ENCODE data around the gene LMX1B. TPM values are rescaled to one million over a fixed set of nuclear protein-coding genes. Genes with fewer than 3 reads are reported as not detected.
A peak's percentile ranks its signal among the peaks of the same experiment; 100 is the strongest.

LMX1B gene
- total RNA-seq, 2 donors from 2014 or later: 0.74 to 1.3 TPM

- DNase-seq (ENCODE audit: low spot score): no peak
- Histone ChIP-seq H3K27me3 (peaks cover 0 to 3% of the 10 kb centered on the region in 2 donors), H3K4me1 (peaks cover 0 to 14% of the 10 kb centered on the region in 2 donors), H3K4me3 (no peak overlapping the region), H3K27ac (peak overlapping the region; percentile 26 to 33), H3K9me3 (no peaks in the 10 kb centered on the region), H3K36me3 (no peaks in the 10 kb centered on the region)
- TF ChIP-seq CTCF (IDR thresholded peaks at IDR 0.05): no peak
These were observed 58.3 kb downstream of the LMX1B start for GRCh38 chr9:126671983-126672382.

- Histone ChIP-seq H3K27me3 (peaks cover 0 to 3% of the 10 kb centered on the region in 2 donors), H3K9me3 (no peaks in the 10 kb centered on the region), H3K4me3 (no peak overlapping the region), H3K27ac (no peak overlapping the region), H3K4me1 (peaks cover 0 to 14% of the 10 kb centered on the region in 2 donors), H3K36me3 (no peaks in the 10 kb centered on the region)
- no peak for DNase-seq (ENCODE audit: low spot score)
- TF ChIP-seq CTCF (IDR thresholded peaks at IDR 0.05): no peak
These were observed 59.0 kb downstream of the LMX1B start for GRCh38 chr9:126672634-126673284.

- no peak for DNase-seq (ENCODE audit: low spot score)
- peaks cover 0 to 3% of the 10 kb centered on the region in 2 donors for H3K27me3 ChIP-seq
- peaks cover 0 to 14% of the 10 kb centered on the region in 2 donors for H3K4me1 ChIP-seq
- TF ChIP-seq CTCF (IDR thresholded peaks at IDR 0.05): no peak
- H3K9me3 ChIP-seq: no peaks in the 10 kb centered on the region
- no peaks in the 10 kb centered on the region for H3K36me3 ChIP-seq
- no peak overlapping the region for H3K27ac ChIP-seq
- H3K4me3 ChIP-seq: no peak overlapping the region
These were observed 60.1 kb downstream of the LMX1B start for GRCh38 chr9:126673689-126674364.

- no peak for TF ChIP-seq CTCF (IDR thresholded peaks at IDR 0.05)
- no peaks in the 10 kb centered on the region for H3K9me3 ChIP-seq
- no peaks in the 10 kb centered on the region for H3K36me3 ChIP-seq
- peaks cover 0 to 3% of the 10 kb centered on the region in 2 donors for H3K27me3 ChIP-seq
- H3K27ac ChIP-seq: no peak overlapping the region
- no peak for DNase-seq (ENCODE audit: low spot score)
- no peak overlapping the region for H3K4me3 ChIP-seq
- H3K4me1 ChIP-seq: peaks cover 0 to 14% of the 10 kb centered on the region in 2 donors
These were observed 60.8 kb downstream of the LMX1B start for GRCh38 chr9:126674365-126675146.

GRCh38 chr9:126675147-126675467, 61.4 kb downstream of the LMX1B start:
- Histone ChIP-seq H3K4me1 (peaks cover 0 to 14% of the 10 kb centered on the region in 2 donors), H3K27ac (no peak overlapping the region), H3K9me3 (no peaks in the 10 kb centered on the region), H3K27me3 (peaks cover 0 to 3% of the 10 kb centered on the region in 2 donors), H3K36me3 (no peaks in the 10 kb centered on the region), H3K4me3 (no peak overlapping the region)
- no peak for TF ChIP-seq CTCF (IDR thresholded peaks at IDR 0.05)
- DNase-seq (ENCODE audit: low spot score): no peak

Measured in right atrium auricular region (tissue), 2 donors.